Measurements from ENCODE around the gene CACNA2D1.

CACNA2D1 gene

DNA sequence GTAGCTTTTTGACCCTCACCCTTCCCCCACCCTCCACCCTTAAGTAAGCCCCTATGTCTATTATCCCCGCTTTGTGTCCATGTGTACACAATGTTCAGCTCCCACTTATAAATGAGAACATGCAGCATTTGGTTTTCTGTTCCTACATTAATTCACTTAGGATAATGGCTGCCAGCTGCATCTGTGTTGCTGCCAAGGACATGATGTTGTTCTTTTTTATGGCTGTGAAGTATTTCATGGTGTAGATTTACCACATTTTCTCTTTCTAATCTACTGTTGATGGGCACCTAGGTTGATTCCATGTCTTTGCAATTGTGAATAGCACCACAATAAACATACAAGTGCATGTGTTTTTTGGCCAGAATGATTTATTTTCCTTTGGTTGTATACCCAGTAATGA, 232.2 kb downstream of the CACNA2D1 start:
- DNase-seq (ENCODE audit: low read depth): no peak
- no peak for TF ChIP-seq CTCF (conservative IDR thresholded peaks at IDR 0.05; ENCODE audit: low read depth, low read length)
- no peak overlapping the region for H3K4me3 ChIP-seq (ENCODE audit: low read depth, low read length)

GRCh38 chr7:82210416-82211184, 233.0 kb downstream of the CACNA2D1 start:
- TF ChIP-seq CTCF (conservative IDR thresholded peaks at IDR 0.05; ENCODE audit: low read depth, low read length): no peak
- no peak overlapping the region for H3K4me3 ChIP-seq (ENCODE audit: low read depth, low read length)
- peak; percentile 70 for DNase-seq (ENCODE audit: low read depth)

GRCh38 chr7:82209179-82209747, 234.3 kb downstream of the CACNA2D1 start:
- no peak for TF ChIP-seq CTCF (conservative IDR thresholded peaks at IDR 0.05; ENCODE audit: low read depth, low read length)
- no peak overlapping the region for H3K4me3 ChIP-seq (ENCODE audit: low read depth, low read length)
- no peak for DNase-seq (ENCODE audit: low read depth)

DNA sequence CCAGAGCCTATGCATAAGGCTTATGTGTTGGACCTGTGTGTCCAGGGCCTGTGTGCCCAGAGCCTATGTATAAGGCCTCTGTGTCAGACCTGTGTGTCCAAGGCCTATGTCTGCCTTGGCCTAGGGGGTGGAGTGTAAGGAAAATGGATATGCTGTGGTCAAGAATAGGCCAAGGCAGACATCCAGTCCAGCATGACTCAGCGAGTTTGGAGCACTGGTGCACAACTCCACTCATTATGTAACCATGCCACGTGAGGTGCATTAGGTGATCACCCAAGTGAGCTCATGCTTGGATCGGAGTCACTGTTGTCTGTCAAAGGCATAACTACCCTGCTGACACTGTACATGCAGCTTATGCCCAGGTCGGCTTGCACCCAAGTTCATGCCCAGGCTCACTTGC, 238.9 kb downstream of the CACNA2D1 start:
- peak; percentile 92 for DNase-seq (ENCODE audit: low read depth)
- no peak overlapping the region for H3K4me3 ChIP-seq (ENCODE audit: low read depth, low read length)
- TF ChIP-seq CTCF (conservative IDR thresholded peaks at IDR 0.05; ENCODE audit: low read depth, low read length): no peak

GRCh38 chr7:82202965-82203364, 240.6 kb downstream of the CACNA2D1 start:
- H3K4me3 ChIP-seq (ENCODE audit: low read depth, low read length): no peak overlapping the region
- TF ChIP-seq CTCF (conservative IDR thresholded peaks at IDR 0.05; ENCODE audit: low read depth, low read length): no peak
- DNase-seq (ENCODE audit: low read depth): no peak

GRCh38 chr7:82202107-82202506, 241.5 kb downstream of the CACNA2D1 start:
- no peak for DNase-seq (ENCODE audit: low read depth)
- no peak overlapping the region for H3K4me3 ChIP-seq (ENCODE audit: low read depth, low read length)
- no peak for TF ChIP-seq CTCF (conservative IDR thresholded peaks at IDR 0.05; ENCODE audit: low read depth, low read length)

DNA sequence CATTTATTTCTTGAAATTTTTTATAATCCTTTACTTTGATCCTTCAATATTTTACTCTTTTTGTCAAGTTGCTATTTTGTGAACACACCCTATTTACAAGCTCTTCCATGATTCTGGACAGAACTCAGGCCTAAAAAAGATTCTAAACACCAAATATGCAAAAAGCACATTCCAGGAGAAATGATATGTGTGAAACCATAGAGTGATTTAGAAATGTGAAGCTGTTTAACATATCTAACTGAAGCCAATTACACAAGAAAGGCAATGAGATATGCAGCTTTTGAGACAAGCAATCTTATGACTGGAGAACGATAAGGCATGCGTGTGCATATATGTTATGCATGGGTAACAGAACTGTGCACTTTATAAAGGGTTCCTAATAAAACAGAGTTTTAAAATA, 243.0 kb downstream of the CACNA2D1 start:
- no peak overlapping the region for H3K4me3 ChIP-seq (ENCODE audit: low read depth, low read length)
- no peak for DNase-seq (ENCODE audit: low read depth)
- TF ChIP-seq CTCF (conservative IDR thresholded peaks at IDR 0.05; ENCODE audit: low read depth, low read length): no peak
